ENCODE measurements around the gene PPARGC1A.

- TF ChIP-seq CTCF (IDR thresholded peaks at IDR 0.05; ENCODE audit: extremely low read depth in 1 of 2, insufficient read depth in 1 of 2, low read depth in 1 of 2, low read length in 2 of 2) (no peak), MAX (IDR thresholded peaks at IDR 0.05; ENCODE audit: insufficient read depth, insufficient read length) (no peak)
Observed at GRCh38 chr4:23762551-23762950, 127.3 kb downstream of the PPARGC1A start.
